ENCODE results near the gene OTOP3.
A peak's percentile ranks its signal among the peaks of the same experiment; 100 is the strongest.

The OTOP3 gene

DNA sequence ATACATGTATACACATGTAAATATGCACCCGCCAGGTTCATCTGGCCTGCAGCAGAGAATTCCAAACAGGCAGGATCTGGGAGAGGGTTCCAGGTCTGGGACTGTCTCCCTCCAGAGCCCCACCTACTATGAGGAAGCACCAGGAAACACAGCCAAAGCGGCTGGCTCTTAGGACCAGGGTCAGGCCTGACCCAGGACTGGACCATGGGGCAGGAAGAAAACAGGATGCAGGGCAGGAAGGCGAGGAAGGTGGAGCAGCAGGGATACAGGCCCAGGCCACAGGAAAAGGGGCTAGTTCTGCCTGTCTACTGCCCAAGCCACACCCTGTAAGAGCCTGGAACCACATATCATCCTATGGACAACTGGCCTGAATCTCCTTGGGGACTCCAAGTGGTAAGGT lies 34.7 kb downstream of the OTOP3 start:
- TF ChIP-seq, protein P1, sequence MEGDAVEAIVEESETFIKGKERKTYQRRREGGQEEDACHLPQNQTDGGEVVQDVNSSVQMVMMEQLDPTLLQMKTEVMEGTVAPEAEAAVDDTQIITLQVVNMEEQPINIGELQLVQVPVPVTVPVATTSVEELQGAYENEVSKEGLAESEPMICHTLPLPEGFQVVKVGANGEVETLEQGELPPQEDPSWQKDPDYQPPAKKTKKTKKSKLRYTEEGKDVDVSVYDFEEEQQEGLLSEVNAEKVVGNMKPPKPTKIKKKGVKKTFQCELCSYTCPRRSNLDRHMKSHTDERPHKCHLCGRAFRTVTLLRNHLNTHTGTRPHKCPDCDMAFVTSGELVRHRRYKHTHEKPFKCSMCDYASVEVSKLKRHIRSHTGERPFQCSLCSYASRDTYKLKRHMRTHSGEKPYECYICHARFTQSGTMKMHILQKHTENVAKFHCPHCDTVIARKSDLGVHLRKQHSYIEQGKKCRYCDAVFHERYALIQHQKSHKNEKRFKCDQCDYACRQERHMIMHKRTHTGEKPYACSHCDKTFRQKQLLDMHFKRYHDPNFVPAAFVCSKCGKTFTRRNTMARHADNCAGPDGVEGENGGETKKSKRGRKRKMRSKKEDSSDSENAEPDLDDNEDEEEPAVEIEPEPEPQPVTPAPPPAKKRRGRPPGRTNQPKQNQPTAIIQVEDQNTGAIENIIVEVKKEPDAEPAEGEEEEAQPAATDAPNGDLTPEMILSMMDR (IDR thresholded peaks at IDR 0.05; ENCODE audit: control insufficient read depth, insufficient read depth, low read depth, low read length, missing control alignments) = no peak
- no peak for DNase-seq (ENCODE audit: low read depth)
- no peak overlapping the region for H3K4me3 ChIP-seq (ENCODE audit: control insufficient read depth, low read depth, low read length)

DNA sequence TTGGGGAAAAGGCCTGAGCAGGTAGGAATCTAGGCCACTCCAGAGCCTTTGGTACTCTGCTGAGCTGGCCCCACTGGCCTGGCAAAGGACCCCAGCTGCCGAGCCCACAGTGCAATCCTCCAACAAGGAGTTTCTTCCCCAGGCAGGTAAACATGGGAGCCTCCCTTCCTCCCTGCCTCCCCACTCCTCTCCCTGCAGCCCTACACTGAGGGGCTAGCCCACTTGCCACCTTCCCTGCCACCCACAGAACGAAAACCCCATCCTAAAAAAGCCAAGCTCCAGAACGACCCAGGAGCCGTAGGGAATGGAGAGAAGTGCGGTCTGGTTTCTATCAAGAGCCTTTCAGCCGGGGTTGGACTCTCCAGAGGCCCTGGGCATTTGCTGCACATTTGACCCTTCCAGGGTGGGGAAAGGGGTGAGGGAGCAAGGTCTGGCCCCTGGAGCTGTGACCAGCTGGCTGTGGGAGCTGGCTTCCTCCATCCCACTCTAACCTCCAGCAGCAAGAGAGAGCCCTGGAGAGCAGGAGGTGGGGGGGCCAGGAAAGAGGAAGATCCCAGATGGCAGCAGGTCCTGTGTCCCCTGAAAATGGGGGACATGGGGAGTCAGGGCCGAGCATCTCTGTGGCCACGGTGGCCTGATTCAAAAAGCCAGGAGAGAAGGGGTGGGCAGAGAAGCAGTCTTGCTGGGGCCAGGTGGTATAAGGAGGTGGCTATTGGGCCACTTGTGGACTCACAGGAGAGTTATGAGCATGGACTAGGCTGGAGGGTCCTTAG lies 35.6 kb downstream of the OTOP3 start:
- TF ChIP-seq, protein P1 (IDR thresholded peaks at IDR 0.05; ENCODE audit: control insufficient read depth, insufficient read depth, low read depth, low read length, missing control alignments) = no peak
- no peak for DNase-seq (ENCODE audit: low read depth)
- H3K4me3 ChIP-seq (ENCODE audit: control insufficient read depth, low read depth, low read length) = no peak overlapping the region

DNA sequence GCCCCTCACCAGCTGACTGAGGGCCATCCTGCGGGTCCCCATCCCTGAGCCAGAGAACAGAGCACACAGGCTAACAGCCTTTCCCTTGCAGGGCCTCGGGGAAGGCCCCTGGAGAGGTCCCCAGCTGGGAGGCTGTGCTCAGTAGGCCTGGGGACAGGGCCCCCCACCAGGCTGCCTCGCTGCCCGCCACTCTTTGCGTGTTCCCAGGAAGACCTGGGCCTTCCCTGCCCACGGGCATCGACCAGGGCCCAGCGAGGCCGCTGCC lies 36.1 kb downstream of the OTOP3 start:
- no peak for DNase-seq (ENCODE audit: low read depth)
- TF ChIP-seq, protein P1 (IDR thresholded peaks at IDR 0.05; ENCODE audit: control insufficient read depth, insufficient read depth, low read depth, low read length, missing control alignments) = no peak
- no peak overlapping the region for H3K4me3 ChIP-seq (ENCODE audit: control insufficient read depth, low read depth, low read length)

DNA sequence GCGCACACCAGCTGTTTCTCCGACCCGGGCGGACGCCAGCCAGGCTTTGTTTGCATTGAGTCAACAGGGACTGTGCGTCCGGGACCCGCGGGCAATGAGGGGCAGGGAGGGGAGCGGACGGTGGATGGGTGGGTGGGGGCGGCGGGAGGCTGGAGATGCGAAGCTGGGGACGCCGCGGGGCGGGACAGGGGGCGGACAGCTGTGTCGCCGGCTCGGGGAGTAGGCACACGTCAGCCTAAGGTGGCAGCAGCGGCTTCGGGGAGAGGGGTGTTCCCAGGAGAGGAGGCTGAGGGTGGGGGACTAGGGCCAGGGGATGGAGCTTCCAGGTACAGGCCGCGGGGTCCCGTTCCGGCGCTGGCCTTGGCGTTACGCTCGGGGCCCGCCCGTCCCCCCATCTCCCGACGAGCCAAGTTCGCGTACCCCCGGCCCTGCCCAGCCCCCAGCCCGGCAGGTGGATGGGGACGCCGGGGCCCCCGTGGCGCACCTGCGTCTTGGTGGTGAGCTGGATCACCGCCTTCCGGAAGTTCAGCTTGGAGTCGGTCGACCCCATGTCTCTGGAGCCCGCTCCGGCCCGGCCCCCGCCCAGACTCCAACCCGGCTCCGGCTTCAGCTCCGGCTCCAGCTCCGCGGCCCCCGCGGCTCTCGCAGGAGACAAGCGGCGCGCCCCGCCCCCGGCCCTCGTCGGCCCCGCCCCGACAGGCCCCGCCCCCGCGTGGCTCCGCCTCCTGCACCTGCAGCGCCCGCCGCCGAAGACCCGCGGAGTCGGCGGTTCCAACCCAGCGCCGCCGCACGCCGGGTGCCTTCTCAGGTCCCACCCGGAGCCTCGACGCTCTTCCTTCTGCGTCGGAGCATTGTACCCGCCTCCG lies 36.6 kb downstream of the OTOP3 start, which contains the start of gene HID1:
HID1 (minus strand) TSS at position 653 of the 866 bp plus-strand sequence; CDS start at position 550, 103 bp downstream.
- no peak for DNase-seq (ENCODE audit: low read depth)
- TF ChIP-seq, protein P1 (IDR thresholded peaks at IDR 0.05; ENCODE audit: control insufficient read depth, insufficient read depth, low read depth, low read length, missing control alignments) = no peak
- H3K4me3 ChIP-seq (ENCODE audit: control insufficient read depth, low read depth, low read length) = peak within 1 kb of the TSS; percentile 25

DNA sequence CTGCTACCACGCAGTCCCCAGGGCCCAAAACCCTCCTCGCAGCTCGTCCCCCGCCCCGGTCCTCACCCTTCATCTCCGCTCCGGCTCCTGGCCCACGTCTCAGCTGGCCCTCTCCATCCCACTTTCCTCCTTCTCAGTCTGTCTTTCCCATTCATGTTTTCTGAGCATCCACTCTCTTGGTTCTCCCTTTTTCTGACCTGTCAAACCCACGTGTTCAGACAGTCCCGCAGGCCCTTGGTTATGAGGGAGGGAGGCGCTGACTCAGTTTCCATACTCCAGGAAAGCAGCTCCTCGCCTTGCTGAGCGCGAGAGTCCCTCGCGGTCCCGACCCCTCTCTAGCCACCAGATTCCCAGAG lies 37.3 kb downstream of the OTOP3 start:
- no peak overlapping the region for H3K4me3 ChIP-seq (ENCODE audit: control insufficient read depth, low read depth, low read length)
- TF ChIP-seq, protein P1 (IDR thresholded peaks at IDR 0.05; ENCODE audit: control insufficient read depth, insufficient read depth, low read depth, low read length, missing control alignments) = no peak

DNA sequence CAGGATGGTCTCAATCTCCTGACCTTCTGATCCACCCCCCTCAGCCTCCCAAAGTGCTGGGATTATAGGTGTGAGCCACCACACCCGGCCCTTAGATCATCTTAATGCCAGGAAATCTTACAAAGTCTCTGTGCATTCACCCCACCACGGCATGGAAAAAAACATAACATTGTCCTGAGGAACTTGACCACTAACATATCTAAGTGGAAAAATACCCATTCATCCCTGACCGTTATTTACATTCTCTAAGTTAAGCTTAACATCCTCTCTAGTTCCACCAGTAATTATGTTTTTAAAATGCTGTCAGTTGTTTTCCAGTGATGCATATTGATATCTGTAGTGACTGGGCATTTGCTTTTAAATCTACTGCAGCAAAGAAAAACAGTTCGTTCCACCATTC lies 40.2 kb downstream of the OTOP3 start:
- TF ChIP-seq, protein P1 (IDR thresholded peaks at IDR 0.05; ENCODE audit: control insufficient read depth, insufficient read depth, low read depth, low read length, missing control alignments) = no peak
- no peak overlapping the region for H3K4me3 ChIP-seq (ENCODE audit: control insufficient read depth, low read depth, low read length)

More for the DNA sequence above, 37.3 kb downstream of the OTOP3 start:
- DNase-seq (ENCODE audit: low read depth) = no peak

More for the DNA sequence above, 40.2 kb downstream of the OTOP3 start:
- no peak for DNase-seq (ENCODE audit: low read depth)
